HEK293 (cell line): ENCODE measurements around the gene TEPSIN.

Experiments used
- BCL11B ChIP-seq: fragments of 450-650 bp; formaldehyde crosslinking; IDR thresholded peaks from 2 replicates; pipeline ENCODE4 v1.5.1; 2016; ENCODE audit warnings: low read depth, missing biosample characterization, missing genetic modification characterization
- CTCF ChIP-seq: fragments of 450-650 bp; formaldehyde crosslinking; IDR thresholded peaks from 2 replicates; pipeline ENCODE4 v1.5.1; 2016; ENCODE audit warnings: missing biosample characterization, missing genetic modification characterization
- GLI2 ChIP-seq: fragments of 450-650 bp; formaldehyde crosslinking; IDR thresholded peaks from 2 replicates; pipeline ENCODE4; 2017; ENCODE audit warnings: missing biosample characterization, missing genetic modification characterization, low read depth, borderline replicate concordance
- HOXA7 ChIP-seq: sonication (generic); formaldehyde crosslinking; IDR thresholded peaks from 2 replicates; pipeline ENCODE4 v1.8.1; 2022; ENCODE audit warnings: missing genetic modification reagents, borderline replicate concordance
- KLF16 ChIP-seq: fragments of 450-650 bp; formaldehyde crosslinking; IDR thresholded peaks from 2 replicates; pipeline ENCODE4 v1.5.1; 2017; ENCODE audit warnings: missing biosample characterization, missing genetic modification characterization
- KLF7 ChIP-seq: fragments of 450-650 bp; formaldehyde crosslinking; IDR thresholded peaks from 2 replicates; pipeline ENCODE4 v1.5.1; 2016; ENCODE audit warnings: missing biosample characterization, missing genetic modification characterization, borderline replicate concordance
- MEIS1 ChIP-seq: sonication (generic); formaldehyde crosslinking; IDR thresholded peaks from 2 replicates; pipeline ENCODE4 v1.8.1; 2022; ENCODE audit warnings: missing genetic modification reagents, mild to moderate bottlenecking, borderline replicate concordance
- PRDM10 ChIP-seq: fragments of 450-650 bp; formaldehyde crosslinking; IDR thresholded peaks from 2 replicates; pipeline ENCODE4 v1.5.1; 2016; ENCODE audit warnings: missing biosample characterization, missing genetic modification characterization
- SP7 ChIP-seq: fragments of 450-650 bp; formaldehyde crosslinking; IDR thresholded peaks from 2 replicates; pipeline ENCODE4 v1.5.1; 2016; ENCODE audit warnings: missing biosample characterization, missing genetic modification characterization
- ZBTB1 ChIP-seq: fragments of 450-650 bp; formaldehyde crosslinking; IDR thresholded peaks from 2 replicates; pipeline ENCODE4 v1.5.1; 2016; ENCODE audit warnings: missing biosample characterization, missing genetic modification characterization
- ZBTB10 ChIP-seq: fragments of 450-650 bp; formaldehyde crosslinking; IDR thresholded peaks from 2 replicates; pipeline ENCODE4 v1.5.1; 2016; ENCODE audit warnings: missing biosample characterization, missing genetic modification characterization
- ZNF155 ChIP-seq: fragments of 450-650 bp; formaldehyde crosslinking; IDR thresholded peaks from 2 replicates; pipeline ENCODE4 v1.5.1; 2016; ENCODE audit warnings: missing biosample characterization, missing genetic modification characterization
- ZNF157 ChIP-seq: fragments of 450-650 bp; formaldehyde crosslinking; IDR thresholded peaks from 2 replicates; pipeline ENCODE4 v1.5.1; 2016; ENCODE audit warnings: missing biosample characterization, missing genetic modification characterization
- ZNF184 ChIP-seq: fragments of 450-650 bp; IDR thresholded peaks from 2 replicates; pipeline ENCODE4 v1.5.1; 2018; ENCODE audit warnings: missing biosample characterization, mild to moderate bottlenecking, missing genetic modification characterization
- ZNF266 ChIP-seq: fragments of 450-650 bp; formaldehyde crosslinking; IDR thresholded peaks from 2 replicates; pipeline ENCODE4 v1.5.1; 2016; ENCODE audit warnings: missing biosample characterization, missing genetic modification characterization, low read depth
- ZNF366 ChIP-seq: fragments of 450-650 bp; formaldehyde crosslinking; conservative IDR thresholded peaks from 2 replicates; pipeline ENCODE4 v1.5.1; 2016; ENCODE audit warnings: missing biosample characterization, missing genetic modification characterization
- ZNF423 ChIP-seq: fragments of 450-650 bp; formaldehyde crosslinking; IDR thresholded peaks from 2 replicates; pipeline ENCODE4 v1.5.1; 2016; ENCODE audit warnings: missing biosample characterization, missing genetic modification characterization
- ZNF449 ChIP-seq: fragments of 450-650 bp; formaldehyde crosslinking; IDR thresholded peaks from 2 replicates; pipeline ENCODE4 v1.5.1; 2017; ENCODE audit warnings: missing biosample characterization, mild to moderate bottlenecking, missing genetic modification characterization, moderate library complexity
- ZNF514 ChIP-seq: fragments of 450-650 bp; formaldehyde crosslinking; IDR thresholded peaks from 2 replicates; pipeline ENCODE4 v1.5.1; 2016; ENCODE audit warnings: missing biosample characterization, missing genetic modification characterization
- ZNF529 ChIP-seq: fragments of 450-650 bp; formaldehyde crosslinking; IDR thresholded peaks from 2 replicates; pipeline ENCODE4 v1.5.1; 2017; ENCODE audit warnings: missing genetic modification characterization, missing biosample characterization; ENCODE audit not compliant: insufficient replicate concordance
- ZNF530 ChIP-seq: fragments of 450-650 bp; formaldehyde crosslinking; IDR thresholded peaks from 2 replicates; pipeline ENCODE4 v1.5.1; 2016; ENCODE audit warnings: low read depth, missing biosample characterization, missing genetic modification characterization
- ZNF596 ChIP-seq: fragments of 450-650 bp; IDR thresholded peaks from 2 replicates; pipeline ENCODE4 v1.5.0; 2018; ENCODE audit warnings: missing biosample characterization, mild to moderate bottlenecking, missing genetic modification characterization, moderate library complexity
- ZNF623 ChIP-seq: fragments of 450-650 bp; formaldehyde crosslinking; IDR thresholded peaks from 2 replicates; pipeline ENCODE4 v1.5.1; 2016; ENCODE audit warnings: missing biosample characterization, missing genetic modification characterization
- ZNF629 ChIP-seq: fragments of 450-650 bp; formaldehyde crosslinking; IDR thresholded peaks from 2 replicates; pipeline ENCODE4 v1.5.1; 2017; ENCODE audit warnings: missing biosample characterization, missing genetic modification characterization
- ZNF654 ChIP-seq: fragments of 450-650 bp; formaldehyde crosslinking; IDR thresholded peaks from 2 replicates; pipeline ENCODE4 v1.5.1; 2016; ENCODE audit warnings: low read depth, missing biosample characterization, missing genetic modification characterization
- ZNF776 ChIP-seq: fragments of 450-650 bp; formaldehyde crosslinking; IDR thresholded peaks from 2 replicates; pipeline ENCODE4 v1.5.0; 2017; ENCODE audit warnings: missing biosample characterization, missing genetic modification characterization, borderline replicate concordance
- ZNF785 ChIP-seq: fragments of 450-650 bp; formaldehyde crosslinking; IDR thresholded peaks from 2 replicates; pipeline ENCODE4 v1.5.1; 2016; ENCODE audit warnings: missing biosample characterization, missing genetic modification characterization
- ZNF792 ChIP-seq: fragments of 450-650 bp; formaldehyde crosslinking; IDR thresholded peaks from 2 replicates; pipeline ENCODE4 v1.5.1; 2016; ENCODE audit warnings: missing biosample characterization, missing genetic modification characterization
- ZNF830 ChIP-seq: fragments of 450-650 bp; IDR thresholded peaks from 2 replicates; pipeline ENCODE4 v1.5.0; 2018; ENCODE audit warnings: missing biosample characterization, missing genetic modification characterization, low read depth, mild to moderate bottlenecking, moderate library complexity
- ZNF843 ChIP-seq: fragments of 450-650 bp; formaldehyde crosslinking; IDR thresholded peaks from 2 replicates; pipeline ENCODE4 v1.5.1; 2016; ENCODE audit warnings: missing biosample characterization, missing genetic modification characterization
- ZSCAN23 ChIP-seq: fragments of 450-650 bp; formaldehyde crosslinking; IDR thresholded peaks from 2 replicates; pipeline ENCODE4 v1.5.1; 2016; ENCODE audit warnings: missing biosample characterization, missing genetic modification characterization

Gene TEPSIN

GRCh38 chr17:81253358-81254131, 14.7 kb upstream of the TEPSIN start (continued):
- TF ChIP-seq ZNF184 (tag by site-specific recombination), result no peak
- TF ChIP-seq ZNF449, result no peak
- TF ChIP-seq KLF7 (tag by site-specific recombination), result peak; percentile 9; the same call in 1 of the 2 replicates
- TF ChIP-seq ZSCAN23 (tag by site-specific recombination), result peak; percentile 72; the same call in 1 of the 2 replicates
- TF ChIP-seq ZNF843 (tag by site-specific recombination), result peak; percentile 67; the same call in 1 of the 2 replicates
- TF ChIP-seq ZNF157, result peak; percentile 59
- TF ChIP-seq ZNF623, result no peak
- TF ChIP-seq ZBTB1 (tag by site-specific recombination), result no peak; the same call in 1 of the 2 replicates
- TF ChIP-seq ZNF366, result peak; percentile 80; the same call in 1 of the 2 replicates
- TF ChIP-seq HOXA7 (CRISPR knock-in tag), result no peak
- TF ChIP-seq ZBTB10 (tag by site-specific recombination), result peak; percentile 80; the same call in 1 of the 2 replicates
- peak; percentile 82; the same call in 1 of the 2 replicates for TF ChIP-seq ZNF155
- peak; percentile 78 for TF ChIP-seq ZNF266 (tag by site-specific recombination)
- no peak for TF ChIP-seq PRDM10 (tag by site-specific recombination)
- peak; percentile 96 for TF ChIP-seq CTCF (tag by site-specific recombination)
- peak; percentile 66; the same call in 1 of the 2 replicates for TF ChIP-seq ZNF792
- no peak for TF ChIP-seq ZNF830 (tag by site-specific recombination)
- peak; percentile 40; the same call in 1 of the 2 replicates for TF ChIP-seq BCL11B (tag by site-specific recombination)
- TF ChIP-seq GLI2 (tag by site-specific recombination), result no peak
- TF ChIP-seq ZNF530, result peak; percentile 59; the same call in 1 of the 2 replicates
- no peak for TF ChIP-seq ZNF529 (tag by site-specific recombination)
- peak; percentile 58 for TF ChIP-seq SP7 (tag by site-specific recombination)
- TF ChIP-seq MEIS1 (CRISPR knock-in tag), result no peak
- TF ChIP-seq ZNF654 (tag by site-specific recombination), result peak; percentile 98
- no peak for TF ChIP-seq ZNF596 (tag by site-specific recombination)
- TF ChIP-seq KLF16 (tag by site-specific recombination), result no peak
- TF ChIP-seq ZNF423, result no peak
- TF ChIP-seq ZNF776 (tag by site-specific recombination), result no peak
- no peak for TF ChIP-seq ZNF629 (tag by site-specific recombination)
- peak; percentile 78; the same call in 1 of the 2 replicates for TF ChIP-seq ZNF514 (tag by site-specific recombination)
- peak; percentile 86; the same call in 1 of the 2 replicates for TF ChIP-seq ZNF785 (tag by site-specific recombination)
